ENCODE measurements around the gene TTC39C. TPM values are rescaled to one million over a fixed set of nuclear protein-coding genes. Genes with fewer than 3 reads are reported as not detected.

TTC39C gene
- total and polyA plus RNA-seq, 7 donors = 2.3 to 36.9 (median 27.0) TPM

- intact Hi-C loops (cut with DNase I) = no loop called here
- peaks cover 0 to 5% (median 0%) of the 10 kb centered on the region in 4 donors for H3K36me3 ChIP-seq
- TF ChIP-seq POLR2A (IDR thresholded peaks at IDR 0.05) (no peak), CTCF (IDR thresholded peaks at IDR 0.05) (no peak), POLR2AphosphoS5 (IDR thresholded peaks at IDR 0.05) (no peak), EP300 (IDR thresholded peaks at IDR 0.05) (no peak)
- no peaks in the 10 kb centered on the region for H3K27me3 ChIP-seq
- 95 to 96% methylated on average over 4 of the region's 4 CpGs for WGBS, 2 donors
- DNase-seq = no peak
- no peak overlapping the region for H3K4me3 ChIP-seq
- no peaks in the 10 kb centered on the region for H3K4me1 ChIP-seq
- H3K9me3 ChIP-seq = no peaks in the 10 kb centered on the region
- no peak overlapping the region for H3K27ac ChIP-seq
Observed at GRCh38 chr18:24112464-24112863, 97.9 kb downstream of the TTC39C start.

- 73 to 84% methylated on average over 15 of the region's 15 CpGs for WGBS, 2 donors
- TF ChIP-seq CTCF (IDR thresholded peaks at IDR 0.05) (no peak), POLR2AphosphoS5 (IDR thresholded peaks at IDR 0.05) (no peak), EP300 (IDR thresholded peaks at IDR 0.05) (no peak), POLR2A (IDR thresholded peaks at IDR 0.05) (no peak)
- intact Hi-C loops (cut with DNase I) = no loop called here
- Histone ChIP-seq H3K4me3 (no peak overlapping the region), H3K27ac (no peak overlapping the region), H3K27me3 (no peaks in the 10 kb centered on the region), H3K4me1 (no peaks in the 10 kb centered on the region), H3K9me3 (no peaks in the 10 kb centered on the region), H3K36me3 (peaks cover 0 to 5% (median 0%) of the 10 kb centered on the region in 4 donors)
- DNase-seq = no peak
Observed at GRCh38 chr18:24112874-24113615, 98.5 kb downstream of the TTC39C start.

GRCh38 chr18:24114924-24115549 is 100.5 kb downstream of the TTC39C start:
- no peak for TF ChIP-seq CTCF (IDR thresholded peaks at IDR 0.05)
- no peak for TF ChIP-seq EP300 (IDR thresholded peaks at IDR 0.05)
- TF ChIP-seq POLR2A (IDR thresholded peaks at IDR 0.05) = no peak
- TF ChIP-seq POLR2AphosphoS5 (IDR thresholded peaks at IDR 0.05) = no peak
- no peaks in the 10 kb centered on the region for H3K4me1 ChIP-seq
- no peak for DNase-seq
- no peaks in the 10 kb centered on the region for H3K27me3 ChIP-seq
- H3K36me3 ChIP-seq = peaks cover 0 to 5% (median 0%) of the 10 kb centered on the region in 4 donors
- no peak overlapping the region for H3K27ac ChIP-seq
- intact Hi-C loops (cut with DNase I) = no loop called here
- 60 to 81% methylated on average over 4 of the region's 4 CpGs for WGBS, 2 donors
- H3K9me3 ChIP-seq = no peaks in the 10 kb centered on the region
- H3K4me3 ChIP-seq = no peak overlapping the region

GRCh38 chr18:24115628-24116027 is 101.1 kb downstream of the TTC39C start:
- Histone ChIP-seq H3K36me3 (peaks cover 0 to 5% (median 0%) of the 10 kb centered on the region in 4 donors), H3K27me3 (no peaks in the 10 kb centered on the region), H3K9me3 (no peaks in the 10 kb centered on the region), H3K4me3 (no peak overlapping the region), H3K4me1 (no peaks in the 10 kb centered on the region), H3K27ac (no peak overlapping the region)
- WGBS, 2 donors = 38 to 42% methylated on average over 2 of the region's 2 CpGs
- no peak for TF ChIP-seq POLR2AphosphoS5 (IDR thresholded peaks at IDR 0.05)
- no peak for TF ChIP-seq POLR2A (IDR thresholded peaks at IDR 0.05)
- no peak for TF ChIP-seq EP300 (IDR thresholded peaks at IDR 0.05)
- TF ChIP-seq CTCF (IDR thresholded peaks at IDR 0.05) = no peak
- DNase-seq = no peak
- intact Hi-C loops (cut with DNase I) = no loop called here
